Trophoblast cell (in vitro differentiated cells and primary cell): ENCODE measurements around the gene ADRA2C.

ENCODE experiments used
- DNase-seq, 2 donors: peaks; one replicate each; pipeline ENCODE4 v3.0.0-alpha.2; 2016
- H2AFZ ChIP-seq: 2 replicates; pipeline ENCODE4 v1.6.1; 2013; ENCODE audit warnings: low read length, moderate library complexity, mild to moderate bottlenecking; ENCODE audit not compliant: insufficient read depth, poor library complexity
- H2AK5ac ChIP-seq: 2 replicates; pipeline ENCODE4 v1.6.1; 2013; ENCODE audit warnings: mild to moderate bottlenecking, low read length
- H2BK120ac ChIP-seq: 2 replicates; pipeline ENCODE4 v1.6.1; 2013; ENCODE audit warnings: low read length, mild to moderate bottlenecking, moderate library complexity; ENCODE audit not compliant: insufficient read depth, poor library complexity
- H2BK12ac ChIP-seq: 2 replicates; pipeline ENCODE4 v1.6.1; 2013; ENCODE audit warnings: mild to moderate bottlenecking, low read length, moderate library complexity
- H2BK5ac ChIP-seq: 2 replicates; pipeline ENCODE4 v1.6.1; 2013; ENCODE audit warnings: low read length, low read depth, moderate library complexity, mild to moderate bottlenecking; ENCODE audit not compliant: poor library complexity
- H3K14ac ChIP-seq: 2 replicates; pipeline ENCODE4 v1.6.1; 2013; ENCODE audit warnings: mild to moderate bottlenecking, low read length
- H3K18ac ChIP-seq: 2 replicates; pipeline ENCODE4 v1.6.1; 2013; ENCODE audit warnings: mild to moderate bottlenecking, low read length
- H3K23ac ChIP-seq: 2 replicates; pipeline ENCODE4 v1.6.1; 2013; ENCODE audit warnings: low read length
- H3K27ac ChIP-seq: 2 replicates; pipeline ENCODE4 v1.5.1; 2013; ENCODE audit warnings: low read depth, mild to moderate bottlenecking, inconsistent platforms, low read length, moderate library complexity
- H3K27me3 ChIP-seq: 2 replicates; pipeline ENCODE4 v1.6.1; 2013; ENCODE audit warnings: inconsistent platforms, mild to moderate bottlenecking, low read length, moderate library complexity; ENCODE audit not compliant: insufficient read depth
- H3K36me3 ChIP-seq, 2 experiments: 1 replicate in 1 of 2; 2 replicates in 1 of 2; pipeline ENCODE4 v1.6.1; 2013; ENCODE audit warnings: low read length in 2 of 2, mild to moderate bottlenecking in 2 of 2, moderate library complexity in 1 of 2; ENCODE audit not compliant: insufficient read depth in 2 of 2, control insufficient read depth in 1 of 2
- H3K4ac ChIP-seq: 2 replicates; pipeline ENCODE4 v1.6.1; 2013; ENCODE audit warnings: low read depth, mild to moderate bottlenecking, low read length, moderate library complexity
- H3K4me1 ChIP-seq, 2 experiments: 1 replicate in 1 of 2; 2 replicates in 1 of 2; pipeline ENCODE4 v1.6.1; 2013; ENCODE audit warnings: low read length in 2 of 2, mild to moderate bottlenecking in 2 of 2, moderate library complexity in 1 of 2; ENCODE audit not compliant: insufficient read depth in 2 of 2, control insufficient read depth in 1 of 2
- H3K4me2 ChIP-seq: 2 replicates; pipeline ENCODE4 v1.6.1; 2013; ENCODE audit warnings: inconsistent platforms, mild to moderate bottlenecking, low read length, moderate library complexity
- H3K4me3 ChIP-seq: 2 replicates; pipeline ENCODE4 v1.5.1; 2013; ENCODE audit warnings: mild to moderate bottlenecking, low read depth, low read length, inconsistent platforms
- H3K79me1 ChIP-seq: one replicate; pipeline ENCODE4 v1.6.1; 2013; ENCODE audit warnings: low read length
- H3K79me2 ChIP-seq: 2 replicates; pipeline ENCODE4 v1.6.1; 2013; ENCODE audit warnings: low read length, mild to moderate bottlenecking; ENCODE audit not compliant: control insufficient read depth, insufficient read depth, poor library complexity
- H3K9ac ChIP-seq: 2 replicates; pipeline ENCODE4 v1.6.1; 2013; ENCODE audit warnings: mild to moderate bottlenecking, low read length
- H3K9me3 ChIP-seq: 2 replicates; pipeline ENCODE4 v1.6.1; 2013; ENCODE audit warnings: low read depth, mild to moderate bottlenecking, control low read depth, inconsistent platforms, low read length; ENCODE audit not compliant: insufficient read depth
- H4K12ac ChIP-seq: 2 replicates; pipeline ENCODE4 v1.6.1; 2013; ENCODE audit warnings: low read depth, mild to moderate bottlenecking, low read length, moderate library complexity
- H4K8ac ChIP-seq: 2 replicates; pipeline ENCODE4 v1.6.1; 2013; ENCODE audit warnings: low read depth, mild to moderate bottlenecking, low read length, moderate library complexity
- H4K91ac ChIP-seq: one replicate; pipeline ENCODE4 v1.6.1; 2013; ENCODE audit warnings: low read depth, mild to moderate bottlenecking, low read length, moderate library complexity
- WGBS: extraction: QIAGEN DNeasy Blood & Tissue Kit; methylation state at CpG from one replicate; pipeline ENCODE4 v1.1.7; 2013; ENCODE audit warnings: missing lambda C conversion rate; ENCODE audit not compliant: insufficient read length, insufficient coverage; ENCODE audit errors: extremely low coverage; 5-methylcytosine and 5-hydroxymethylcytosine counted together

The ADRA2C gene

DNA sequence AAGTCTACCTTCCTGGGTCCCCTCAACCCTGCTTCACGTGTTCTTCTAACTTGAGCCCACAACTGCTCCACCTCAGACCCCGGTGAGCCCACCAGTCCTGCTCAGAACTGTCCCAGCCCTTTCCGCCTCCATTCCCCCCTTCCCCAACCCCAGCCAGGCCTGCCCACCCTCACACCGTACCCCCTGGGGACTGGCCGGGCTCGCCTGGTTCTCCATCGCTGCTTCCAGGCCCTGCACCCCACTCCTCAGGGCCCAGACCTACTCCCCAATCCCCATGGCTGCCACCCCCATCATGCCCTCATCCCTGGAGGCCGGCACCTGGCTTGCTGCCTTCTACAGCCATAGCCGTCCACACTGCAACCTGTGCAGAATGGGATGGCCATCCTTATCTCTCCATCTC is 23.4 kb downstream of the ADRA2C start:
- Histone ChIP-seq H3K4me1 (no peaks in the 10 kb centered on the region), H3K23ac (no peak overlapping the region), H3K9ac (no peak overlapping the region), H3K79me1 (no peaks in the 10 kb centered on the region), H3K14ac (no peak overlapping the region), H3K36me3 (no peaks in the 10 kb centered on the region), H3K27me3 (no peaks in the 10 kb centered on the region), H3K4ac (no peak overlapping the region), H2AK5ac (no peak overlapping the region), H3K4me2 (no peak overlapping the region), H2BK5ac (no peak overlapping the region), H3K4me3 (no peak overlapping the region), H2AFZ (no peak overlapping the region), H4K91ac (no peak overlapping the region), H3K27ac (no peak overlapping the region), H3K18ac (no peak overlapping the region), H4K12ac (no peak overlapping the region), H3K9me3 (no peaks in the 10 kb centered on the region), H3K79me2 (no peaks in the 10 kb centered on the region), H2BK120ac (no peak overlapping the region), H4K8ac (no peak overlapping the region), H2BK12ac (no peak overlapping the region)
- no peak for DNase-seq
- WGBS = no CpG with 5 or more reads among the region's 9 CpGs

DNA sequence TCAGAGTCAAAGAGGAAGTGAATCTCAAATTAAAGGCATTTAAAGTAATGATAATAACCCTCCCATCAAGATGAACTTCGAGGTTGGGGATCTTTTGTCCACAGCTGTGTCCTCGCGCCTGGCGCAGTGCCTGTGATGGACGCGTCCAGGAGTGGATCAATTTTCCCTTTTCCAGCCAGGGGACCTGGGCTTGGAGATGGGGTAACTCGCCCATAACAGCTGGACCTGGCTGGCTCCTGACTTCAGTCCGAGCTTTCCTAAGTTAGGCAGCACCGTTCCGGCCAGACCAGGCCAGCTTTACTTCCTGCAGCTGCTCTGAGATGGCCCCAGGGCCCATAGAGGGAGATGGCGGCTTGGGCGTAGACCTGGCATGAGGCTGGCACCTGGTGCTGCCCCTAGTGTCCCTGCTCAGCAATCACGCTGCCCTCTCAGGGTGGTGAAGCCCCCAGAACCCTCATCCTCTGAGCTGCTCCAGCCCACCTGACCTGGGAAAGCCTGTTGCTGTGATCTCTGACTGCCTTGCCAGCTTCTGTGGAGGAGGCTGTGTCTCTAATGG is 23.9 kb downstream of the ADRA2C start:
- no peak overlapping the region for H2AFZ ChIP-seq
- no peaks in the 10 kb centered on the region for H3K36me3 ChIP-seq
- no peak for DNase-seq
- H3K23ac ChIP-seq = no peak overlapping the region
- no peak overlapping the region for H3K18ac ChIP-seq
- WGBS = no CpG with 5 or more reads among the region's 13 CpGs
- no peak overlapping the region for H4K12ac ChIP-seq
- H2AK5ac ChIP-seq = no peak overlapping the region
- H4K91ac ChIP-seq = no peak overlapping the region
- no peak overlapping the region for H2BK120ac ChIP-seq
- H2BK12ac ChIP-seq = no peak overlapping the region
- H3K4me3 ChIP-seq = no peak overlapping the region
- H3K79me2 ChIP-seq = no peaks in the 10 kb centered on the region
- no peak overlapping the region for H3K27ac ChIP-seq
- H3K4me1 ChIP-seq = no peaks in the 10 kb centered on the region
- no peak overlapping the region for H2BK5ac ChIP-seq
- H4K8ac ChIP-seq = no peak overlapping the region
- no peaks in the 10 kb centered on the region for H3K79me1 ChIP-seq
- H3K14ac ChIP-seq = no peak overlapping the region
- H3K27me3 ChIP-seq = no peaks in the 10 kb centered on the region
- no peak overlapping the region for H3K9ac ChIP-seq
- H3K4me2 ChIP-seq = no peak overlapping the region
- H3K4ac ChIP-seq = no peak overlapping the region
- no peaks in the 10 kb centered on the region for H3K9me3 ChIP-seq

GRCh38 chr4:3791256-3791655 is 25.1 kb downstream of the ADRA2C start:
- Histone ChIP-seq H3K4ac (no peak overlapping the region), H2BK120ac (no peak overlapping the region), H4K91ac (no peak overlapping the region), H2AK5ac (no peak overlapping the region), H3K9me3 (peaks cover 2% of the 10 kb centered on the region), H3K14ac (no peak overlapping the region), H3K27ac (no peak overlapping the region), H4K12ac (no peak overlapping the region), H3K4me3 (no peak overlapping the region), H3K4me1 (no peaks in the 10 kb centered on the region), H3K4me2 (no peak overlapping the region), H3K27me3 (no peaks in the 10 kb centered on the region), H4K8ac (no peak overlapping the region), H2AFZ (no peak overlapping the region), H2BK12ac (no peak overlapping the region), H3K23ac (no peak overlapping the region), H3K9ac (no peak overlapping the region), H3K36me3 (no peaks in the 10 kb centered on the region), H3K79me1 (no peaks in the 10 kb centered on the region), H3K18ac (no peak overlapping the region), H3K79me2 (no peaks in the 10 kb centered on the region), H2BK5ac (no peak overlapping the region)
- no CpG with 5 or more reads among the region's 9 CpGs for WGBS
- DNase-seq = no peak

- Histone ChIP-seq H3K36me3 (no peaks in the 10 kb centered on the region), H3K4me2 (no peak overlapping the region), H3K9me3 (peaks cover 7% of the 10 kb centered on the region), H2BK5ac (no peak overlapping the region), H3K18ac (no peak overlapping the region), H2BK12ac (no peak overlapping the region), H3K14ac (no peak overlapping the region), H2AFZ (no peak overlapping the region), H3K9ac (no peak overlapping the region), H2AK5ac (no peak overlapping the region), H3K27me3 (no peaks in the 10 kb centered on the region), H2BK120ac (no peak overlapping the region), H4K91ac (no peak overlapping the region), H4K12ac (no peak overlapping the region), H3K23ac (no peak overlapping the region), H3K4me3 (no peak overlapping the region), H3K27ac (no peak overlapping the region), H3K79me1 (no peaks in the 10 kb centered on the region), H4K8ac (no peak overlapping the region), H3K4ac (no peak overlapping the region), H3K79me2 (no peaks in the 10 kb centered on the region), H3K4me1 (no peaks in the 10 kb centered on the region)
- peak; percentile 50 to 77 for DNase-seq
- no CpG with 5 or more reads among the region's 13 CpGs for WGBS
These were observed 25.8 kb downstream of the ADRA2C start for GRCh38 chr4:3791910-3792542.
